Measurements from ENCODE around the gene KRTAP2-3. TPM values are rescaled to one million over a fixed set of nuclear protein-coding genes. Genes with fewer than 3 reads are reported as not detected.
"Not testable (repeated sequence)": the region's sequence is repeated elsewhere in the genome, so short reads cannot be mapped to it uniquely, and the experiment has no call there.

KRTAP2-3 gene
- total RNA-seq, 1 experiment from 2014 or later: 0.57 TPM

DNA sequence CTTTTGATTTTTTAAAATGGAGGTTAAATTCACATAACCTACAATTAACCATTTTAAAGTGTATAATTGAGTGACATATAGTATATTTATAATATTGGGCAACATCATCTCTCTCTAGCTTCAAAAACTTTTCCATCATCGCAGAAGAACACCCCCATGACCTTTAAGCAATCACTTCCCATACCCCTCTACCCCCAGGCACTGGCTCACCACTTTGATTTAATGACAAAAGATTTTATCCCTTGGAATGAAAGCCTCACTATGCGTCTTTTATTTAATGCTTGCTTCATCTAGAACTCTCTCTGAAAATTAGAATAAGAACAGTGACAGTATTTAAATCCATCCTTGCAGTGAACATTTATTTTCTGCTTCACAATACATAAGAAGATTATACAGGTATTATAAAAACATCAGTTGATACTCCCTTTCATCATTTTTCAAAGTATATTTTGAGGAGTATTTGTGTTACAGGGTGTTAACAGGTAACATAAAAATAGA lies 22.0 kb downstream of the KRTAP2-3 start:
- no TSS peak for BruUV-seq (replicated peaks)

DNA sequence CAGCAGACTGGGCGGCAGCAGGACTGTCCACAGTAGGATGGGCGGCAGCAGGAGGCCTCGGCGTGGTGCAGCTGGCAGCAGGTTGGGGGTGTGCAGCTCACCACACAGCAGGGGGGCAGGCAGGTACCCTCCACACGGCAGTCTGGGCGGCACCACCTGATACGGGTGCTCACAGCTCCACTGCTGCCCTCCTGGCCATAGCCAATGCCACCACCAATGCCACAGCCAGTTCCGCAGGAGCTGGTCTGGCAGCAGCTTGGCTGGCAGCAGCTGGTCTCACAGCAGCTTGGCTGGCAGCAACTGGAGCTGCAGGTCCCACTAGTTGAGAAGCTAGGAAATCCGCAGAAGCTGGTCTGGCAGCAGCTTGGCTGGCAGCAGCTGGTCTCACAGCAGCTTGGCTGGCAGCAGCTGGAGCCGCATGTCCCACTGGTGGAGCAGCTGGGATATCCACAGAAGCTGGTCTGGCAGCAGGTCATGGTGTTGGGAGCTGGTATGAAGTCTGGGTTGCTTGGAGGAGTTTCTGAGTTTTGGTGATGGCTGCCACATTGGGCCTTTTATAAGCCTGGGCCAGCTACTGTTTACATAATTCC lies 25.5 kb downstream of the KRTAP2-3 start, which contains the start of gene KRTAP1-3:
Gene KRTAP1-3, minus strand, starts transcription at position 529 of the 590 bp plus-strand sequence. Its CDS starts 53 bp downstream, at position 476.
- H3K9me2 ChIP-seq (ENCODE audit: insufficient read depth); BruUV-seq (replicated peaks); DNase-seq; POLR2A ChIA-PET (ENCODE audit: unreplicated experiment); CTCF ChIA-PET; H3K79me2 ChIP-seq (ENCODE audit: low read depth); H3K9me3 ChIP-seq (ENCODE audit: insufficient read depth, low read depth); H3K4me3 ChIP-seq; H3K4me2 ChIP-seq; H3F3A ChIP-seq (ENCODE audit: insufficient read depth, low read depth); H4K20me1 ChIP-seq (ENCODE audit: insufficient read depth); H3K27me3 ChIP-seq (ENCODE audit: insufficient read depth, low read depth); H3K36me3 ChIP-seq (ENCODE audit: low read depth); H3K4me1 ChIP-seq (replicated peaks; ENCODE audit: insufficient read depth); intact Hi-C loops (cut with micrococcal nuclease; ENCODE audit: unreplicated experiment); H3K27ac ChIP-seq: not testable (repeated sequence)
- H2AFZ ChIP-seq: peak within 1 kb of the TSS; percentile 49; the same call in 1 of the 2 replicates

More for the DNA sequence above, 22.0 kb downstream of the KRTAP2-3 start:
- Histone ChIP-seq H3K36me3 (ENCODE audit: low read depth) (no peaks in the 10 kb centered on the region; the same call in 1 of the 2 replicates), H2AFZ (no peak overlapping the region), H3K4me1 (replicated peaks; ENCODE audit: insufficient read depth) (peaks cover 6% of the 10 kb centered on the region; the same call in 1 of the 2 replicates), H3K9me2 (ENCODE audit: insufficient read depth) (no peaks in the 10 kb centered on the region), H3K9me3 (ENCODE audit: insufficient read depth, low read depth) (peaks cover 7% of the 10 kb centered on the region), H3K4me3 (no peak overlapping the region), H3K4me2 (no peak overlapping the region), H3K27ac (no peak overlapping the region), H3F3A (ENCODE audit: insufficient read depth, low read depth) (no peaks in the 10 kb centered on the region), H3K79me2 (ENCODE audit: low read depth) (no peaks in the 10 kb centered on the region), H3K27me3 (ENCODE audit: insufficient read depth, low read depth) (no peaks in the 10 kb centered on the region), H4K20me1 (ENCODE audit: insufficient read depth) (no peaks in the 10 kb centered on the region)
- ChIA-PET POLR2A (ENCODE audit: unreplicated experiment) (no interaction called here), CTCF (no interaction called here)
- no peak for TF ChIP-seq EZH2 (IDR thresholded peaks at IDR 0.05; ENCODE audit: low read depth)
- TF ChIP-seq, protein P1, sequence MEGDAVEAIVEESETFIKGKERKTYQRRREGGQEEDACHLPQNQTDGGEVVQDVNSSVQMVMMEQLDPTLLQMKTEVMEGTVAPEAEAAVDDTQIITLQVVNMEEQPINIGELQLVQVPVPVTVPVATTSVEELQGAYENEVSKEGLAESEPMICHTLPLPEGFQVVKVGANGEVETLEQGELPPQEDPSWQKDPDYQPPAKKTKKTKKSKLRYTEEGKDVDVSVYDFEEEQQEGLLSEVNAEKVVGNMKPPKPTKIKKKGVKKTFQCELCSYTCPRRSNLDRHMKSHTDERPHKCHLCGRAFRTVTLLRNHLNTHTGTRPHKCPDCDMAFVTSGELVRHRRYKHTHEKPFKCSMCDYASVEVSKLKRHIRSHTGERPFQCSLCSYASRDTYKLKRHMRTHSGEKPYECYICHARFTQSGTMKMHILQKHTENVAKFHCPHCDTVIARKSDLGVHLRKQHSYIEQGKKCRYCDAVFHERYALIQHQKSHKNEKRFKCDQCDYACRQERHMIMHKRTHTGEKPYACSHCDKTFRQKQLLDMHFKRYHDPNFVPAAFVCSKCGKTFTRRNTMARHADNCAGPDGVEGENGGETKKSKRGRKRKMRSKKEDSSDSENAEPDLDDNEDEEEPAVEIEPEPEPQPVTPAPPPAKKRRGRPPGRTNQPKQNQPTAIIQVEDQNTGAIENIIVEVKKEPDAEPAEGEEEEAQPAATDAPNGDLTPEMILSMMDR (conservative IDR thresholded peaks at IDR 0.05): no peak
- intact Hi-C loops (cut with micrococcal nuclease; ENCODE audit: unreplicated experiment): no loop called here
- no peak for DNase-seq

DNA sequence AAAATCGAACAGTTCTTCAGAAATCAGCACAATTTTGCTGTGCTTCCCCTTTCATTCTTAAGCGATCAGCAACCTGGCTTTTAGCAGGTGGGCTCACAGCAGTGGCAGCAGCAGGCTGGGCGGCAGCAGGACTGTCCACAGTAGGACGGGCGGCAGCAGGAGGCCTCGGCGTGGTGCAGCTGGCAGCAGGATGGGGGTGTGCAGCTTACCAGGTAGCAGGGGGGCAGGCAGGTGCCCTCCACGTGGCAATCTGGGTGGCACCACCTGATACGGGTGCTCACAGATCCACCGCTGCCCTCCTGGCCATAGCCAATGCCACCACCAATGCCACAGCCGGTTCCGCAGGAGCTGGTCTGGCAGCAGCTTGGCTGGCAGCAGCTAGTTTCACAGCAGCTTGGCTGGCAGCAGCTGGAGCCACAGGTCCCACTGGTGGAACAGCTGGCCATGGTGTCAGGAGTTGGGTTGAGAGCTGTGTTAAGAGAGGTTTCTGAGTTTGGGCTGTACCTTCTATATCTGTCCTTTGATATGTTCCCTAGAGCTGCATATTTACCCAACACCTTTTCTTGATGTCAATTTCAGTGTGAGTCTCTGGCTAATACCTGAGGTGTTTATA lies 30.2 kb downstream of the KRTAP2-3 start, which contains the start of gene KRTAP1-4:
Gene KRTAP1-4, minus strand, starts transcription at position 563 of the 613 bp plus-strand sequence. Its CDS starts 117 bp downstream, at position 446.
- Histone ChIP-seq H3K4me3 (no peak within 1 kb of the TSS), H3K9me3 (ENCODE audit: insufficient read depth, low read depth) (no peaks in the 10 kb centered on the region), H3K9me2 (ENCODE audit: insufficient read depth) (no peaks in the 10 kb centered on the region), H4K20me1 (ENCODE audit: insufficient read depth) (no peaks in the 10 kb centered on the region), H3K4me2 (no peak within 1 kb of the TSS), H3K36me3 (ENCODE audit: low read depth) (no peaks in the 10 kb centered on the region), H2AFZ (no peak within 1 kb of the TSS), H3K27me3 (ENCODE audit: insufficient read depth, low read depth) (no peaks in the 10 kb centered on the region), H3K4me1 (replicated peaks; ENCODE audit: insufficient read depth) (peaks cover 15% of the 10 kb centered on the region), H3K27ac (no peak within 1 kb of the TSS), H3K79me2 (ENCODE audit: low read depth) (no peaks in the 10 kb centered on the region), H3F3A (ENCODE audit: insufficient read depth, low read depth) (peaks cover 9% of the 10 kb centered on the region; the same call in 1 of the 2 replicates)
- POLR2A ChIA-PET (ENCODE audit: unreplicated experiment): no interaction called here
- no TSS peak for BruUV-seq (replicated peaks)
- TF ChIP-seq, protein P1 (conservative IDR thresholded peaks at IDR 0.05): no peak
- no peak for TF ChIP-seq EZH2 (IDR thresholded peaks at IDR 0.05; ENCODE audit: low read depth)
- intact Hi-C loops (cut with micrococcal nuclease; ENCODE audit: unreplicated experiment): no loop called here
- DNase-seq: no peak
- CTCF ChIA-PET: no interaction called here
